Esophagus muscularis mucosa (tissue), 4 donors: Measurements from ENCODE around the gene ZNF385C. TPM values are rescaled to one million over a fixed set of nuclear protein-coding genes. Genes with fewer than 3 reads are reported as not detected.
A peak's percentile ranks its signal among the peaks of the same experiment; 100 is the strongest.

ENCODE experiments used
- DNase-seq: peaks from one replicate; pipeline ENCODE4 v3.0.0-alpha.2; 2017; ENCODE audit errors: extremely low spot score
- H3K27ac ChIP-seq, 4 donors: fragments of 200-600 bp; sonication (generic); replicated peaks in 1 of 4; 1 replicate in 3 of 4; 2 replicates in 1 of 4; pipeline ENCODE4 v1.5.1; 2016 to 2019; ENCODE audit warnings: mild to moderate bottlenecking in 1 of 4
- H3K27me3 ChIP-seq, 4 donors: fragments of 200-600 bp; sonication (generic); one replicate each; pipeline versions ENCODE4 v1.5.1 to v1.6.0; 2016 to 2019
- H3K36me3 ChIP-seq, 4 donors: fragments of 200-600 bp; sonication (generic); one replicate each; pipeline ENCODE4 v1.5.1; 2016 to 2019
- H3K4me1 ChIP-seq, 4 donors: fragments of 200-600 bp; sonication (generic); one replicate each; pipeline ENCODE4 v1.5.1; 2016 to 2019
- H3K4me3 ChIP-seq, 4 donors: fragments of 200-600 bp; sonication (generic); 1 replicate in 2 of 4; 2 replicates in 2 of 4; pipeline ENCODE4 v1.5.1; 2016 to 2019; ENCODE audit warnings: mild to moderate bottlenecking in 4 of 4, moderate library complexity in 1 of 4
- H3K9me3 ChIP-seq, 4 donors: fragments of 200-600 bp; sonication (generic); 1 replicate in 3 of 4; 2 replicates in 1 of 4; pipeline ENCODE4 v1.5.1; 2016 to 2019
- EP300 ChIP-seq: sonication (generic); formaldehyde crosslinking; IDR thresholded peaks from one replicate; pipeline ENCODE4 v1.6.1; 2017; ENCODE audit warnings: antibody characterized with exemption
- POLR2A ChIP-seq: fragments of 450-650 bp; IDR thresholded peaks from one replicate; pipeline ENCODE4 v1.6.1; 2017; ENCODE audit warnings: antibody characterized with exemption, moderate library complexity, mild to moderate bottlenecking, low read depth
- POLR2AphosphoS5 ChIP-seq, 2 donors: sonication (generic); formaldehyde crosslinking; IDR thresholded peaks; one replicate each; pipeline ENCODE4 v1.6.1; 2017; ENCODE audit warnings: antibody characterized with exemption in 2 of 2
- WGBS: methylation state at CpG from one replicate; pipeline ENCODE4 v1.1.5; 2018; 5-methylcytosine and 5-hydroxymethylcytosine counted together
- intact Hi-C: fragments of 100-400 bp; cut with DNase I; formaldehyde crosslinking; loops from one replicate; pipeline ENCODE4 v1.15.1; 2023
- total RNA-seq, 4 donors: library from RNA; depleted of rRNA; stranded (reverse); fragments of >200 nt; gene quantifications; one replicate each; pipeline versions ENCODE4 v1.1.0 to v1.2.1, GENCODE V29; 2016
- TF ChIP-seq, protein P1 (sequence below), 3 experiments: fragments of 200-600 bp in 2 of 3; fragments of 450-650 bp in 1 of 3; sonication (generic) in 2 of 3; IDR thresholded peaks; one replicate each; pipeline ENCODE4 v1.5.1; 2017 to 2019; ENCODE audit warnings: antibody characterized with exemption in 3 of 3, mild to moderate bottlenecking in 2 of 3, moderate library complexity in 1 of 3

Gene ZNF385C
- total RNA-seq, 4 donors from 2014 or later: 0.39 to 0.42 TPM; not detected in 2

GRCh38 chr17:42067371-42068091 lies 30.7 kb downstream of the ZNF385C start:
- no peak for TF ChIP-seq EP300
- TF ChIP-seq, protein P1, sequence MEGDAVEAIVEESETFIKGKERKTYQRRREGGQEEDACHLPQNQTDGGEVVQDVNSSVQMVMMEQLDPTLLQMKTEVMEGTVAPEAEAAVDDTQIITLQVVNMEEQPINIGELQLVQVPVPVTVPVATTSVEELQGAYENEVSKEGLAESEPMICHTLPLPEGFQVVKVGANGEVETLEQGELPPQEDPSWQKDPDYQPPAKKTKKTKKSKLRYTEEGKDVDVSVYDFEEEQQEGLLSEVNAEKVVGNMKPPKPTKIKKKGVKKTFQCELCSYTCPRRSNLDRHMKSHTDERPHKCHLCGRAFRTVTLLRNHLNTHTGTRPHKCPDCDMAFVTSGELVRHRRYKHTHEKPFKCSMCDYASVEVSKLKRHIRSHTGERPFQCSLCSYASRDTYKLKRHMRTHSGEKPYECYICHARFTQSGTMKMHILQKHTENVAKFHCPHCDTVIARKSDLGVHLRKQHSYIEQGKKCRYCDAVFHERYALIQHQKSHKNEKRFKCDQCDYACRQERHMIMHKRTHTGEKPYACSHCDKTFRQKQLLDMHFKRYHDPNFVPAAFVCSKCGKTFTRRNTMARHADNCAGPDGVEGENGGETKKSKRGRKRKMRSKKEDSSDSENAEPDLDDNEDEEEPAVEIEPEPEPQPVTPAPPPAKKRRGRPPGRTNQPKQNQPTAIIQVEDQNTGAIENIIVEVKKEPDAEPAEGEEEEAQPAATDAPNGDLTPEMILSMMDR (IDR thresholded peaks at IDR 0.05): peak; percentile 81 to 93 (median 84)
- no peak overlapping the region for H3K4me3 ChIP-seq
- no peaks in the 10 kb centered on the region for H3K36me3 ChIP-seq
- intact Hi-C loops: loop anchor here (5.0 kb wide), 2 partner anchors 35 to 50 kb away; no protein-coding TSS in a partner anchor
- H3K27me3 ChIP-seq: peaks cover 4 to 47% (median 12%) of the 10 kb centered on the region in 4 donors
- peak; percentile 93 for DNase-seq
- 55% methylated on average over 6 of the region's 12 CpGs for WGBS
- H3K9me3 ChIP-seq: no peaks in the 10 kb centered on the region
- H3K4me1 ChIP-seq: peaks cover 6 to 9% (median 8%) of the 10 kb centered on the region in 4 donors
- H3K27ac ChIP-seq: no peak overlapping the region

- intact Hi-C loops: loop anchor here (5.0 kb wide), 2 partner anchors 37 to 52 kb away; no protein-coding TSS in a partner anchor
- Histone ChIP-seq H3K4me3 (no peak overlapping the region), H3K27ac (no peak overlapping the region), H3K27me3 (peaks cover 0 to 24% (median 0%) of the 10 kb centered on the region in 4 donors), H3K36me3 (no peaks in the 10 kb centered on the region), H3K9me3 (no peaks in the 10 kb centered on the region), H3K4me1 (peaks cover 0 to 3% (median 0%) of the 10 kb centered on the region in 4 donors)
- 85% methylated on average over 2 of the region's 2 CpGs for WGBS
- TF ChIP-seq, protein P1 (IDR thresholded peaks at IDR 0.05): no peak
- TF ChIP-seq EP300 (no peak), POLR2AphosphoS5 (IDR thresholded peaks at IDR 0.05) (no peak), POLR2A (no peak)
- no peak for DNase-seq
These were observed 33.1 kb downstream of the ZNF385C start for GRCh38 chr17:42065201-42065600.

DNA sequence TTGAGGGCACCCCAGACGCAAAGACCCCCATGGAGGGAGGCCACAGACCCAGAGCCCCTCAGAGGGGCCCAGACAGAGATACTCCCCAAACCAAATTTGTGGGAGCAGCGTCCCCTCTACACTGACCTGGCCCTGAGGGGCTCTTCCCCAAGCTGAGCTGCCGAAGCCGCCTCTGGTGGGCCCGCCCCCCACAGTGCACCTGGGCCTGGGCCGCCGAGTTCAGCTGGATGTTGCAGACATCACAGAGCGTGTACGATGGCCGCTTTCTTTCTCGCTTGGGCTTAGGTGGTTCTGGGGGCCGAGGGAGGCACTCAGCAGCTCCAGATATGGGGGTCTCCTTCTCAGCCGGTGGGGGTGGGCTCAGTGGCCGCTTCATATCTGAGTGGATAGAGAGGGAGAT lies 35.6 kb downstream of the ZNF385C start:
- no peak overlapping the region for H3K4me3 ChIP-seq
- no peak for TF ChIP-seq POLR2AphosphoS5 (IDR thresholded peaks at IDR 0.05)
- no peak for TF ChIP-seq POLR2A
- no peak for TF ChIP-seq EP300
- TF ChIP-seq, protein P1 (IDR thresholded peaks at IDR 0.05): no peak
- H3K36me3 ChIP-seq: no peaks in the 10 kb centered on the region
- H3K27me3 ChIP-seq: peaks cover 0 to 23% (median 2%) of the 10 kb centered on the region in 4 donors
- no peaks in the 10 kb centered on the region for H3K9me3 ChIP-seq
- DNase-seq: no peak
- no peak overlapping the region for H3K27ac ChIP-seq
- peaks cover 0 to 3% (median 0%) of the 10 kb centered on the region in 4 donors for H3K4me1 ChIP-seq
- 81% methylated on average over 13 of the region's 14 CpGs for WGBS
- intact Hi-C loops: no loop called here

- H3K27me3 ChIP-seq: peaks cover 0 to 21% (median 2%) of the 10 kb centered on the region in 4 donors
- 71% methylated on average over 4 of the region's 5 CpGs for WGBS
- no peak for DNase-seq
- H3K27ac ChIP-seq: no peak overlapping the region
- TF ChIP-seq EP300 (no peak), POLR2A (no peak), POLR2AphosphoS5 (IDR thresholded peaks at IDR 0.05) (no peak)
- TF ChIP-seq, protein P1 (IDR thresholded peaks at IDR 0.05): no peak
- H3K9me3 ChIP-seq: no peaks in the 10 kb centered on the region
- H3K4me1 ChIP-seq: peaks cover 0 to 3% (median 0%) of the 10 kb centered on the region in 4 donors
- H3K4me3 ChIP-seq: no peak overlapping the region
- H3K36me3 ChIP-seq: no peaks in the 10 kb centered on the region
- intact Hi-C loops: no loop called here
These were observed 36.4 kb downstream of the ZNF385C start for GRCh38 chr17:42061646-42062487.
